SK-N-SH (cell line): ENCODE measurements around the gene SCAF11. TPM values are rescaled to one million over a fixed set of nuclear protein-coding genes. Genes with fewer than 3 reads are reported as not detected.

Experiments used
- CTCF ChIA-PET: fragments of 300-600, 350-600 bp; formaldehyde crosslinking; extraction: SDS; loops from one replicate; lab custom pipeline; 2021; lab: Yijun Ruan, JAX
- POLR2A ChIA-PET: fragments of 350-600 bp; sonication (Branson Sonifier 250); formaldehyde crosslinking; extraction: SDS; loops from one replicate; lab custom pipeline; 2020; ENCODE audit warnings: antibody characterized with exemption, inconsistent platforms; lab: Yijun Ruan, JAX
- DNase-seq: peaks from one replicate; pipeline ENCODE4 v3.0.0; 2012
- H2AFZ ChIP-seq: fragments of 200-600 bp; sonication (generic); 2 replicates; pipeline ENCODE4 v1.8.1; 2016; ENCODE audit warnings: antibody characterized with exemption, mild to moderate bottlenecking, low read depth
- H3F3A ChIP-seq: fragments of 200-600 bp; sonication (generic); replicated peaks from 2 replicates; pipeline ENCODE3; 2016; ENCODE audit warnings: antibody characterized with exemption, mild to moderate bottlenecking; ENCODE audit not compliant: insufficient read depth
- H3K27ac ChIP-seq, 2 experiments: fragments of 200-500 bp in 1 of 2; fragments of 200-600 bp in 1 of 2; sonication (Bioruptor generic) in 1 of 2; sonication (generic), shearing (Covaris generic) in 1 of 2; 2 replicates each; pipeline versions ENCODE4 v1.5.1 to v1.6.1; 2014 to 2016; ENCODE audit warnings: low read depth in 2 of 2, inconsistent platforms in 1 of 2, low read length in 1 of 2, mild to moderate bottlenecking in 1 of 2, mixed read lengths in 1 of 2
- H3K27me3 ChIP-seq: fragments of 200-600 bp; sonication (generic), shearing (Covaris generic); 2 replicates; pipeline ENCODE4 v1.6.1; 2016; ENCODE audit warnings: mixed run types; ENCODE audit not compliant: insufficient read depth
- H3K36me3 ChIP-seq, 2 experiments: fragments of 200-500 bp in 1 of 2; fragments of 200-600 bp in 1 of 2; sonication (Bioruptor generic) in 1 of 2; sonication (generic) in 1 of 2; replicated peaks in 1 of 2; 2 replicates each; pipeline versions ENCODE3 to v1.5.1; 2014 to 2016; ENCODE audit warnings: low read length in 1 of 2, mild to moderate bottlenecking in 1 of 2; ENCODE audit not compliant: insufficient read depth in 2 of 2, control insufficient read depth in 1 of 2
- H3K4me1 ChIP-seq, 2 experiments: fragments of 200-500 bp in 1 of 2; fragments of 200-600 bp in 1 of 2; sonication (Bioruptor generic) in 1 of 2; sonication (generic), shearing (Covaris generic) in 1 of 2; 2 replicates each; pipeline versions ENCODE4 v1.5.1 to v1.6.1; 2014 to 2016; ENCODE audit warnings: low read depth in 1 of 2, low read length in 1 of 2, mixed run types in 1 of 2; ENCODE audit not compliant: insufficient read depth in 2 of 2, control insufficient read depth in 1 of 2
- H3K4me2 ChIP-seq: fragments of 200-600 bp; sonication (generic), shearing (Covaris generic); 2 replicates; pipeline ENCODE4 v1.6.1; 2017; ENCODE audit warnings: mixed run types
- H3K4me3 ChIP-seq, 2 experiments: fragments of 200-500 bp in 1 of 2; fragments of 200-600 bp in 1 of 2; sonication (Bioruptor generic) in 1 of 2; sonication (generic), shearing (Covaris generic) in 1 of 2; 2 replicates each; pipeline versions ENCODE4 v1.5.1 to v1.8.1; 2014 to 2016; ENCODE audit warnings: low read depth in 2 of 2, inconsistent platforms in 1 of 2, low read length in 1 of 2, mild to moderate bottlenecking in 1 of 2, mixed read lengths in 1 of 2, moderate library complexity in 1 of 2
- H3K79me2 ChIP-seq: fragments of 200-600 bp; sonication (generic); 2 replicates; pipeline ENCODE4 v1.8.1; 2017; ENCODE audit warnings: mild to moderate bottlenecking; ENCODE audit not compliant: insufficient read depth
- H3K9ac ChIP-seq: fragments of 200-600 bp; sonication (generic); 2 replicates; pipeline ENCODE4 v1.6.1; 2017; ENCODE audit warnings: mixed run types
- H3K9me2 ChIP-seq: fragments of 200-600 bp; sonication (generic); 2 replicates; pipeline ENCODE4 v1.6.1; 2017; ENCODE audit warnings: mixed run types
- H3K9me3 ChIP-seq: fragments of 200-600 bp; sonication (generic); 2 replicates; pipeline ENCODE4 v1.6.1; 2017; ENCODE audit warnings: mixed run types, mild to moderate bottlenecking, moderate library complexity
- H4K20me1 ChIP-seq: fragments of 200-600 bp; sonication (generic); 2 replicates; pipeline ENCODE4 v1.6.1; 2017; ENCODE audit warnings: mild to moderate bottlenecking, mixed run types; ENCODE audit not compliant: insufficient read depth
- CHD2 ChIP-seq: fragments of 150-350 bp; IDR thresholded peaks from 2 replicates; pipeline ENCODE4 v1.6.1; 2018; ENCODE audit warnings: low read length; ENCODE audit not compliant: partially characterized antibody
- EP300 ChIP-seq, 2 experiments: IDR thresholded peaks; 2 replicates each; pipeline versions ENCODE4 v1.4.0 to v1.6.1; 2012; ENCODE audit warnings: borderline replicate concordance in 1 of 2, low read depth in 1 of 2, low read length in 1 of 2
- FOSL2 ChIP-seq: IDR thresholded peaks from 2 replicates; pipeline ENCODE4 v1.4.0; 2012; ENCODE audit warnings: low read depth, mild to moderate bottlenecking, moderate library complexity, borderline replicate concordance
- FOXJ3 ChIP-seq: sonication (generic); formaldehyde crosslinking; IDR thresholded peaks from 2 replicates; pipeline ENCODE4 v1.5.1; 2020; ENCODE audit warnings: mild to moderate bottlenecking, missing genetic modification reagents
- FOXM1 ChIP-seq: IDR thresholded peaks from 2 replicates; pipeline ENCODE4 v1.4.0; 2012; ENCODE audit warnings: low read depth, mild to moderate bottlenecking
- MEF2A ChIP-seq: IDR thresholded peaks from 2 replicates; pipeline ENCODE4 v1.4.0; 2012; ENCODE audit warnings: low read depth, borderline replicate concordance
- MXI1 ChIP-seq: IDR thresholded peaks from 2 replicates; pipeline ENCODE4 v1.6.1; 2012; ENCODE audit warnings: mild to moderate bottlenecking, low read depth, low read length, improper control_type of control experiment
- NRF1 ChIP-seq: IDR thresholded peaks from 2 replicates; pipeline ENCODE4 v1.6.1; 2012; ENCODE audit warnings: low read depth, mild to moderate bottlenecking, low read length
- POLR2AphosphoS5 ChIP-seq: IDR thresholded peaks from 2 replicates; pipeline ENCODE4 v1.6.1; 2012; ENCODE audit warnings: low read depth, low read length
- TAF1 ChIP-seq: IDR thresholded peaks from 2 replicates; pipeline ENCODE4 v1.6.1; 2012; ENCODE audit warnings: low read depth, mild to moderate bottlenecking, low read length, moderate library complexity, borderline replicate concordance
- TCF12 ChIP-seq: IDR thresholded peaks from 2 replicates; pipeline ENCODE4 v1.4.0; 2012
- TEAD4 ChIP-seq: IDR thresholded peaks from 2 replicates; pipeline ENCODE4 v1.4.0; 2012; ENCODE audit warnings: mild to moderate bottlenecking, borderline replicate concordance; ENCODE audit not compliant: insufficient read depth
- WGBS: methylation state at CpG from one replicate; pipeline ENCODE4 v1.1.6; 2017; ENCODE audit warnings: low lambda C conversion rate; 5-methylcytosine and 5-hydroxymethylcytosine counted together
- polyA plus RNA-seq, 3 experiments: library from polyadenylated mRNA; depleted of rRNA; stranded (reverse); fragments of >200 nt; gene quantifications; 2 replicates each; pipeline ENCODE4 v1.2.3, GENCODE V29; 2012
- TF ChIP-seq, protein P1 (sequence below): IDR thresholded peaks from 2 replicates; pipeline ENCODE4 v1.4.0; 2012; ENCODE audit warnings: low read depth, borderline replicate concordance
- TF ChIP-seq, protein P2 (sequence below): IDR thresholded peaks from 2 replicates; pipeline ENCODE4 v1.6.1; 2012; ENCODE audit warnings: mild to moderate bottlenecking, low read depth, low read length, moderate library complexity
- TF ChIP-seq, protein P3 (sequence below): fragments of 200-600 bp; sonication (generic); IDR thresholded peaks from 2 replicates; pipeline ENCODE4 v1.6.1; 2017; ENCODE audit warnings: antibody characterized with exemption, mild to moderate bottlenecking, moderate library complexity
- TF ChIP-seq, protein P4 (sequence below): fragments of 150-350 bp; IDR thresholded peaks from 2 replicates; pipeline ENCODE4 v1.6.1; 2016; ENCODE audit warnings: mild to moderate bottlenecking, low read depth, low read length
- TF ChIP-seq, protein P5 (sequence below): IDR thresholded peaks from 2 replicates; pipeline ENCODE4 v1.4.0; 2012; ENCODE audit warnings: low read depth, borderline replicate concordance

The SCAF11 gene
- polyA plus RNA-seq, 1 of the 3 experiments (the other 2 are of a cell fraction) = 26.1 TPM

DNA sequence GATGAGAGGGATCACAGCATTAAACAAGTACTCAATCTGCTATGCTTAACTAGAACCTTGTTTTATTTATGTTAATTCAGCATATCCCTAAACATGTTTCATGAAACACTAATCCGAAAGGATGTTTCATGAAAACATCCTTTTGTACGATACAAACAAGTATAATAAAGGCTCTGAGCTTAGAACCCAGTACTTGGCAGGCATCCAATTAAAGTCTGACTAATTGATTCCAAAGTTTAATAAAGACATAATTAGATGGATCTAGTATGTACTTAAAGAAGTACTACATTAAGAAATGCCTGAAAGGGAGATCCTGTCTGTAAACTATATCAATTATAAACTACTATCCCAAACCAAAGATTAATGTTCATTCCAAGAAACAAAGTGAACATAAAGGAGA, 51.8 kb downstream of the SCAF11 start:
- peaks cover 33 to 56% of the 10 kb centered on the region in 2 experiments for H3K36me3 ChIP-seq
- H3K79me2 ChIP-seq = peaks cover 11% of the 10 kb centered on the region
- DNase-seq = no peak
- H2AFZ ChIP-seq = no peak overlapping the region
- no peaks in the 10 kb centered on the region for H3K9me3 ChIP-seq
- H3K9me2 ChIP-seq = no peaks in the 10 kb centered on the region
- H3K9ac ChIP-seq = no peak overlapping the region
- ChIA-PET POLR2A (no interaction called here), CTCF (no interaction called here)
- H4K20me1 ChIP-seq = no peaks in the 10 kb centered on the region
- no peak overlapping the region; a peak in 1 of 4 replicates for H3K27ac ChIP-seq
- no peak overlapping the region for H3K4me3 ChIP-seq
- TF ChIP-seq CHD2 = no peak
- TF ChIP-seq TAF1 = no peak
- TF ChIP-seq, protein P1, sequence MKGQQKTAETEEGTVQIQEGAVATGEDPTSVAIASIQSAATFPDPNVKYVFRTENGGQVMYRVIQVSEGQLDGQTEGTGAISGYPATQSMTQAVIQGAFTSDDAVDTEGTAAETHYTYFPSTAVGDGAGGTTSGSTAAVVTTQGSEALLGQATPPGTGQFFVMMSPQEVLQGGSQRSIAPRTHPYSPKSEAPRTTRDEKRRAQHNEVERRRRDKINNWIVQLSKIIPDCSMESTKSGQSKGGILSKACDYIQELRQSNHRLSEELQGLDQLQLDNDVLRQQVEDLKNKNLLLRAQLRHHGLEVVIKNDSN = no peak
- no peak for TF ChIP-seq MEF2A
- TF ChIP-seq EP300 (IDR thresholded peaks at IDR 0.05; ENCODE audit: borderline replicate concordance in 1 of 2, low read depth in 1 of 2, low read length in 1 of 2) = no peak
- TF ChIP-seq NRF1 = no peak
- no peak for TF ChIP-seq FOXJ3 (CRISPR knock-in tag)
- TF ChIP-seq, protein P2, sequence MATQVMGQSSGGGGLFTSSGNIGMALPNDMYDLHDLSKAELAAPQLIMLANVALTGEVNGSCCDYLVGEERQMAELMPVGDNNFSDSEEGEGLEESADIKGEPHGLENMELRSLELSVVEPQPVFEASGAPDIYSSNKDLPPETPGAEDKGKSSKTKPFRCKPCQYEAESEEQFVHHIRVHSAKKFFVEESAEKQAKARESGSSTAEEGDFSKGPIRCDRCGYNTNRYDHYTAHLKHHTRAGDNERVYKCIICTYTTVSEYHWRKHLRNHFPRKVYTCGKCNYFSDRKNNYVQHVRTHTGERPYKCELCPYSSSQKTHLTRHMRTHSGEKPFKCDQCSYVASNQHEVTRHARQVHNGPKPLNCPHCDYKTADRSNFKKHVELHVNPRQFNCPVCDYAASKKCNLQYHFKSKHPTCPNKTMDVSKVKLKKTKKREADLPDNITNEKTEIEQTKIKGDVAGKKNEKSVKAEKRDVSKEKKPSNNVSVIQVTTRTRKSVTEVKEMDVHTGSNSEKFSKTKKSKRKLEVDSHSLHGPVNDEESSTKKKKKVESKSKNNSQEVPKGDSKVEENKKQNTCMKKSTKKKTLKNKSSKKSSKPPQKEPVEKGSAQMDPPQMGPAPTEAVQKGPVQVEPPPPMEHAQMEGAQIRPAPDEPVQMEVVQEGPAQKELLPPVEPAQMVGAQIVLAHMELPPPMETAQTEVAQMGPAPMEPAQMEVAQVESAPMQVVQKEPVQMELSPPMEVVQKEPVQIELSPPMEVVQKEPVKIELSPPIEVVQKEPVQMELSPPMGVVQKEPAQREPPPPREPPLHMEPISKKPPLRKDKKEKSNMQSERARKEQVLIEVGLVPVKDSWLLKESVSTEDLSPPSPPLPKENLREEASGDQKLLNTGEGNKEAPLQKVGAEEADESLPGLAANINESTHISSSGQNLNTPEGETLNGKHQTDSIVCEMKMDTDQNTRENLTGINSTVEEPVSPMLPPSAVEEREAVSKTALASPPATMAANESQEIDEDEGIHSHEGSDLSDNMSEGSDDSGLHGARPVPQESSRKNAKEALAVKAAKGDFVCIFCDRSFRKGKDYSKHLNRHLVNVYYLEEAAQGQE = no peak
- TF ChIP-seq, protein P3, sequence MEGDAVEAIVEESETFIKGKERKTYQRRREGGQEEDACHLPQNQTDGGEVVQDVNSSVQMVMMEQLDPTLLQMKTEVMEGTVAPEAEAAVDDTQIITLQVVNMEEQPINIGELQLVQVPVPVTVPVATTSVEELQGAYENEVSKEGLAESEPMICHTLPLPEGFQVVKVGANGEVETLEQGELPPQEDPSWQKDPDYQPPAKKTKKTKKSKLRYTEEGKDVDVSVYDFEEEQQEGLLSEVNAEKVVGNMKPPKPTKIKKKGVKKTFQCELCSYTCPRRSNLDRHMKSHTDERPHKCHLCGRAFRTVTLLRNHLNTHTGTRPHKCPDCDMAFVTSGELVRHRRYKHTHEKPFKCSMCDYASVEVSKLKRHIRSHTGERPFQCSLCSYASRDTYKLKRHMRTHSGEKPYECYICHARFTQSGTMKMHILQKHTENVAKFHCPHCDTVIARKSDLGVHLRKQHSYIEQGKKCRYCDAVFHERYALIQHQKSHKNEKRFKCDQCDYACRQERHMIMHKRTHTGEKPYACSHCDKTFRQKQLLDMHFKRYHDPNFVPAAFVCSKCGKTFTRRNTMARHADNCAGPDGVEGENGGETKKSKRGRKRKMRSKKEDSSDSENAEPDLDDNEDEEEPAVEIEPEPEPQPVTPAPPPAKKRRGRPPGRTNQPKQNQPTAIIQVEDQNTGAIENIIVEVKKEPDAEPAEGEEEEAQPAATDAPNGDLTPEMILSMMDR = no peak
- no peak for TF ChIP-seq TCF12
- TF ChIP-seq MXI1 = no peak
- TF ChIP-seq, protein P4, sequence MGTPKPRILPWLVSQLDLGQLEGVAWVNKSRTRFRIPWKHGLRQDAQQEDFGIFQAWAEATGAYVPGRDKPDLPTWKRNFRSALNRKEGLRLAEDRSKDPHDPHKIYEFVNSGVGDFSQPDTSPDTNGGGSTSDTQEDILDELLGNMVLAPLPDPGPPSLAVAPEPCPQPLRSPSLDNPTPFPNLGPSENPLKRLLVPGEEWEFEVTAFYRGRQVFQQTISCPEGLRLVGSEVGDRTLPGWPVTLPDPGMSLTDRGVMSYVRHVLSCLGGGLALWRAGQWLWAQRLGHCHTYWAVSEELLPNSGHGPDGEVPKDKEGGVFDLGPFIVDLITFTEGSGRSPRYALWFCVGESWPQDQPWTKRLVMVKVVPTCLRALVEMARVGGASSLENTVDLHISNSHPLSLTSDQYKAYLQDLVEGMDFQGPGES = no peak
- TF ChIP-seq, protein P5, sequence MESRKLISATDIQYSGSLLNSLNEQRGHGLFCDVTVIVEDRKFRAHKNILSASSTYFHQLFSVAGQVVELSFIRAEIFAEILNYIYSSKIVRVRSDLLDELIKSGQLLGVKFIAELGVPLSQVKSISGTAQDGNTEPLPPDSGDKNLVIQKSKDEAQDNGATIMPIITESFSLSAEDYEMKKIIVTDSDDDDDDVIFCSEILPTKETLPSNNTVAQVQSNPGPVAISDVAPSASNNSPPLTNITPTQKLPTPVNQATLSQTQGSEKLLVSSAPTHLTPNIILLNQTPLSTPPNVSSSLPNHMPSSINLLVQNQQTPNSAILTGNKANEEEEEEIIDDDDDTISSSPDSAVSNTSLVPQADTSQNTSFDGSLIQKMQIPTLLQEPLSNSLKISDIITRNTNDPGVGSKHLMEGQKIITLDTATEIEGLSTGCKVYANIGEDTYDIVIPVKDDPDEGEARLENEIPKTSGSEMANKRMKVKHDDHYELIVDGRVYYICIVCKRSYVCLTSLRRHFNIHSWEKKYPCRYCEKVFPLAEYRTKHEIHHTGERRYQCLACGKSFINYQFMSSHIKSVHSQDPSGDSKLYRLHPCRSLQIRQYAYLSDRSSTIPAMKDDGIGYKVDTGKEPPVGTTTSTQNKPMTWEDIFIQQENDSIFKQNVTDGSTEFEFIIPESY = no peak
- TF ChIP-seq POLR2AphosphoS5 = no peak
- no peak for TF ChIP-seq FOXM1
- TF ChIP-seq TEAD4 = no peak
- no peak for TF ChIP-seq FOSL2
- WGBS = 93% methylated on average over 2 of the region's 2 CpGs
- H3F3A ChIP-seq = no peaks in the 10 kb centered on the region
- H3K4me2 ChIP-seq = no peak overlapping the region
- no peaks in the 10 kb centered on the region for H3K27me3 ChIP-seq
- H3K4me1 ChIP-seq = peaks cover 0 to 1% of the 10 kb centered on the region in 2 experiments; a peak in 2 of 4 replicates
